Uterus (tissue), 2 donors: ENCODE measurements around the gene OR5B17.

ENCODE experiments used
- POLR2A ChIP-seq, 2 donors: fragments of 450-650 bp; IDR thresholded peaks; one replicate each; pipeline ENCODE4 v1.6.1; 2016; ENCODE audit warnings: antibody characterized with exemption in 2 of 2, mild to moderate bottlenecking in 1 of 2, moderate library complexity in 1 of 2
- TF ChIP-seq, protein P1 (sequence below), 4 experiments: fragments of 200-600 bp in 2 of 4; fragments of 450-650 bp in 2 of 4; sonication (generic) in 2 of 4; IDR thresholded peaks; one replicate each; pipeline ENCODE4 v1.5.1; 2016 to 2019; ENCODE audit warnings: antibody characterized with exemption in 4 of 4, mild to moderate bottlenecking in 2 of 4, moderate library complexity in 1 of 4

DNA sequence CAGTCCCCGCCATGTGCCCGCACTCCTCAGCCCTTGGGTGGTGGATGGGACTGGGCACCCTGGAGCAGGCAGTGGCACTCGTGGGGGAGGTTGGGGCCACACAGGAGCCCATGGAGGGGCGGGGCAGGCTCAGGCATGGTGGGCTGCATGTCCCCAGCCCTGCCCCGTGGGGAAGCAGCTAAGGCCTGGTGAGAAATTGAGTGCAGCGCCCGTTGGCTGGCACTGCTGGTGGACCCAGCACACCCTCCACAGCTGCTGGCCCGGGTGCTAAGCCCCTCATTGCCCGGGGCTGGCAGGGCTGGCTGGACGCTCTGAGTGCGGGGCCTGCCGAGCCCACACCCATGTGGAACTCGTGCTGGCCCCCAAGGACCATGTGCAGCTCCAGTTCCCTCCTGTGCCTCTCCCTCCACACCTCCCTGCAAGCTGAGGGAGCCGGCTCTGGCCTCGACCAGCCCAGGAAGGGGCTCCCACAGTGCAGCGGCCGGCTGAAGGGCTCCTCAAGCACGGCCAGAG, 31.7 kb upstream of the OR5B17 start:
- TF ChIP-seq, protein P1, sequence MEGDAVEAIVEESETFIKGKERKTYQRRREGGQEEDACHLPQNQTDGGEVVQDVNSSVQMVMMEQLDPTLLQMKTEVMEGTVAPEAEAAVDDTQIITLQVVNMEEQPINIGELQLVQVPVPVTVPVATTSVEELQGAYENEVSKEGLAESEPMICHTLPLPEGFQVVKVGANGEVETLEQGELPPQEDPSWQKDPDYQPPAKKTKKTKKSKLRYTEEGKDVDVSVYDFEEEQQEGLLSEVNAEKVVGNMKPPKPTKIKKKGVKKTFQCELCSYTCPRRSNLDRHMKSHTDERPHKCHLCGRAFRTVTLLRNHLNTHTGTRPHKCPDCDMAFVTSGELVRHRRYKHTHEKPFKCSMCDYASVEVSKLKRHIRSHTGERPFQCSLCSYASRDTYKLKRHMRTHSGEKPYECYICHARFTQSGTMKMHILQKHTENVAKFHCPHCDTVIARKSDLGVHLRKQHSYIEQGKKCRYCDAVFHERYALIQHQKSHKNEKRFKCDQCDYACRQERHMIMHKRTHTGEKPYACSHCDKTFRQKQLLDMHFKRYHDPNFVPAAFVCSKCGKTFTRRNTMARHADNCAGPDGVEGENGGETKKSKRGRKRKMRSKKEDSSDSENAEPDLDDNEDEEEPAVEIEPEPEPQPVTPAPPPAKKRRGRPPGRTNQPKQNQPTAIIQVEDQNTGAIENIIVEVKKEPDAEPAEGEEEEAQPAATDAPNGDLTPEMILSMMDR (IDR thresholded peaks at IDR 0.05) = no peak
- TF ChIP-seq POLR2A (IDR thresholded peaks at IDR 0.05) = no peak
